ENCODE measurements around the gene DCUN1D2.

The DCUN1D2 gene

GRCh38 chr13:113421673-113422270, 68.7 kb downstream of the DCUN1D2 start:
- no peak for ATAC-seq

- no peak for ATAC-seq
Measured at GRCh38 chr13:113420833-113421600, 69.5 kb downstream of the DCUN1D2 start.

- no peak for ATAC-seq
Measured at GRCh38 chr13:113420232-113420631, 70.3 kb downstream of the DCUN1D2 start.

- ATAC-seq, result no peak
Measured at GRCh38 chr13:113419531-113420193, 70.8 kb downstream of the DCUN1D2 start.

GRCh38 chr13:113418722-113419049, 71.8 kb downstream of the DCUN1D2 start:
- ATAC-seq, result no peak

- no peak for ATAC-seq
Measured at GRCh38 chr13:113417836-113418721, 72.4 kb downstream of the DCUN1D2 start.

- no peak for ATAC-seq
Measured at GRCh38 chr13:113417008-113417751, 73.3 kb downstream of the DCUN1D2 start.

- no peak for ATAC-seq
Measured at GRCh38 chr13:113415825-113416224, 74.7 kb downstream of the DCUN1D2 start.

GRCh38 chr13:113415032-113415431, 75.5 kb downstream of the DCUN1D2 start:
- no peak for ATAC-seq

GRCh38 chr13:113414335-113414734, 76.2 kb downstream of the DCUN1D2 start:
- no peak for ATAC-seq

GRCh38 chr13:113413898-113414282, 76.6 kb downstream of the DCUN1D2 start:
- no peak for ATAC-seq

GRCh38 chr13:113413178-113413897, 77.2 kb downstream of the DCUN1D2 start:
- ATAC-seq, result no peak

- no peak for ATAC-seq
Measured at GRCh38 chr13:113412440-113412839, 78.1 kb downstream of the DCUN1D2 start.

GRCh38 chr13:113411216-113412023, 79.1 kb downstream of the DCUN1D2 start:
- no peak for ATAC-seq

GRCh38 chr13:113410472-113411201, 79.9 kb downstream of the DCUN1D2 start:
- no peak for ATAC-seq

GRCh38 chr13:113408562-113408961, 81.9 kb downstream of the DCUN1D2 start:
- no peak for ATAC-seq

GRCh38 chr13:113407531-113408393, 82.7 kb downstream of the DCUN1D2 start:
- no peak for ATAC-seq

- no peak for ATAC-seq
Measured at GRCh38 chr13:113407103-113407530, 83.4 kb downstream of the DCUN1D2 start.
